Esophagus squamous epithelium (tissue), 5 donors: ENCODE results near the gene ZNF638. TPM values are rescaled to one million over a fixed set of nuclear protein-coding genes. Genes with fewer than 3 reads are reported as not detected.

ENCODE experiments used
- DNase-seq: peaks from one replicate; lab custom pipeline; 2025; lab: John Stamatoyannopoulos, UW
- H3K27ac ChIP-seq, 4 donors: fragments of 200-600 bp; sonication (generic); one replicate each; pipeline ENCODE4 v1.5.1; 2016 to 2019; ENCODE audit warnings: mild to moderate bottlenecking in 1 of 4
- H3K27me3 ChIP-seq, 4 donors: fragments of 200-600 bp; sonication (generic); 1 replicate in 3 of 4; 2 replicates in 1 of 4; pipeline versions ENCODE4 v1.5.1 to v1.6.0; 2017 to 2021; ENCODE audit warnings: antibody characterized with exemption in 1 of 4
- H3K36me3 ChIP-seq, 3 donors: fragments of 200-600 bp; sonication (generic); one replicate each; pipeline ENCODE4 v1.5.1; 2016 to 2019
- H3K4me1 ChIP-seq, 3 donors: fragments of 200-600 bp; sonication (generic); one replicate each; pipeline ENCODE4 v1.5.1; 2017 to 2019
- H3K4me3 ChIP-seq, 4 donors: fragments of 200-600 bp; sonication (generic); 1 replicate in 3 of 4; 2 replicates in 1 of 4; pipeline ENCODE4 v1.5.1; 2016 to 2019; ENCODE audit warnings: mild to moderate bottlenecking in 2 of 4, moderate library complexity in 1 of 4
- H3K9me3 ChIP-seq, 3 donors: fragments of 200-600 bp; sonication (generic); one replicate each; pipeline ENCODE4 v1.5.1; 2016 to 2019
- POLR2A ChIP-seq, 4 donors: fragments of 450-650 bp; IDR thresholded peaks; one replicate each; pipeline ENCODE4 v1.6.1; 2017; ENCODE audit warnings: antibody characterized with exemption in 4 of 4, mild to moderate bottlenecking in 4 of 4, moderate library complexity in 3 of 4
- WGBS, 2 donors: methylation state at CpG; one replicate each; pipeline ENCODE4 v1.1.5; 2018; 5-methylcytosine and 5-hydroxymethylcytosine counted together
- intact Hi-C: fragments of 100-400 bp; cut with DNase I; formaldehyde crosslinking; loops from one replicate; pipeline ENCODE4 v1.15.0; 2022
- total RNA-seq, 4 donors: library from RNA; depleted of rRNA; stranded (reverse); fragments of >200 nt; gene quantifications; one replicate each; pipeline ENCODE4 v1.1.0, GENCODE V29; 2016
- TF ChIP-seq, protein P1 (sequence below), 6 experiments: fragments of 450-650 bp in 4 of 6; fragments of 200-600 bp in 2 of 6; sonication (generic) in 2 of 6; IDR thresholded peaks; one replicate each; pipeline ENCODE4 v1.5.1; 2016 to 2019; ENCODE audit warnings: antibody characterized with exemption in 6 of 6, mild to moderate bottlenecking in 4 of 6, moderate library complexity in 4 of 6
- donor health status: DM: yes; HTN: yes; CAD: no.

Gene ZNF638
- total RNA-seq, 4 donors from 2014 or later: 67.3 to 133 (median 79.2) TPM

DNA sequence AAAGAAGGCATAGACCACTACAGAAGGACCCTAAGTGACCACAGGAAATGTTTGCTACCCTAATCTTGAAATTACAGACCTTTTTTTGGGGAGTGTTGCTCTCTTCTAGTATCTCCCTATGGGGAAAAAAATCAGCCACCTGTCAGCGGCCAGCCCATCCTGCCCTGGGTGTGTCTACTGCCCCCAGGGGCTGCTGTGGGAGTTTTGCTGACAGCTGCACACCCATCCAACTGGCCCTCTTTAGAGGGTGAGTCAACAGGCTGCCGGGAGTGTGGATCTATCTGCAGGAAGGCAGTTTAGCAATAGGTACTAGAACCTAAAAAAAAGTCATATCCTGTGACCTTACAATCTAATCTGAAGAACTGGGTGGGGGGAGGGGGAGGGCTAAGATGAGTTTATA lies 121.0 kb downstream of the ZNF638 start:
- WGBS, 2 donors: 0 to 4% methylated on average over 2 of the region's 2 CpGs
- H3K27me3 ChIP-seq: peaks cover 0 to 35% (median 0%) of the 10 kb centered on the region in 4 donors
- peak overlapping the region in 2 of 4 donors; percentile 62 to 69 for H3K27ac ChIP-seq
- no peak overlapping the region for H3K4me3 ChIP-seq
- TF ChIP-seq POLR2A (IDR thresholded peaks at IDR 0.05): no peak
- TF ChIP-seq, protein P1, sequence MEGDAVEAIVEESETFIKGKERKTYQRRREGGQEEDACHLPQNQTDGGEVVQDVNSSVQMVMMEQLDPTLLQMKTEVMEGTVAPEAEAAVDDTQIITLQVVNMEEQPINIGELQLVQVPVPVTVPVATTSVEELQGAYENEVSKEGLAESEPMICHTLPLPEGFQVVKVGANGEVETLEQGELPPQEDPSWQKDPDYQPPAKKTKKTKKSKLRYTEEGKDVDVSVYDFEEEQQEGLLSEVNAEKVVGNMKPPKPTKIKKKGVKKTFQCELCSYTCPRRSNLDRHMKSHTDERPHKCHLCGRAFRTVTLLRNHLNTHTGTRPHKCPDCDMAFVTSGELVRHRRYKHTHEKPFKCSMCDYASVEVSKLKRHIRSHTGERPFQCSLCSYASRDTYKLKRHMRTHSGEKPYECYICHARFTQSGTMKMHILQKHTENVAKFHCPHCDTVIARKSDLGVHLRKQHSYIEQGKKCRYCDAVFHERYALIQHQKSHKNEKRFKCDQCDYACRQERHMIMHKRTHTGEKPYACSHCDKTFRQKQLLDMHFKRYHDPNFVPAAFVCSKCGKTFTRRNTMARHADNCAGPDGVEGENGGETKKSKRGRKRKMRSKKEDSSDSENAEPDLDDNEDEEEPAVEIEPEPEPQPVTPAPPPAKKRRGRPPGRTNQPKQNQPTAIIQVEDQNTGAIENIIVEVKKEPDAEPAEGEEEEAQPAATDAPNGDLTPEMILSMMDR (IDR thresholded peaks at IDR 0.05): peak in 1 of 6 experiments; percentile 17
- no peak for DNase-seq
- H3K9me3 ChIP-seq: no peaks in the 10 kb centered on the region
- H3K36me3 ChIP-seq: no peaks in the 10 kb centered on the region
- H3K4me1 ChIP-seq: peaks cover 11 to 53% (median 36%) of the 10 kb centered on the region in 3 donors
- intact Hi-C loops: no loop called here

DNA sequence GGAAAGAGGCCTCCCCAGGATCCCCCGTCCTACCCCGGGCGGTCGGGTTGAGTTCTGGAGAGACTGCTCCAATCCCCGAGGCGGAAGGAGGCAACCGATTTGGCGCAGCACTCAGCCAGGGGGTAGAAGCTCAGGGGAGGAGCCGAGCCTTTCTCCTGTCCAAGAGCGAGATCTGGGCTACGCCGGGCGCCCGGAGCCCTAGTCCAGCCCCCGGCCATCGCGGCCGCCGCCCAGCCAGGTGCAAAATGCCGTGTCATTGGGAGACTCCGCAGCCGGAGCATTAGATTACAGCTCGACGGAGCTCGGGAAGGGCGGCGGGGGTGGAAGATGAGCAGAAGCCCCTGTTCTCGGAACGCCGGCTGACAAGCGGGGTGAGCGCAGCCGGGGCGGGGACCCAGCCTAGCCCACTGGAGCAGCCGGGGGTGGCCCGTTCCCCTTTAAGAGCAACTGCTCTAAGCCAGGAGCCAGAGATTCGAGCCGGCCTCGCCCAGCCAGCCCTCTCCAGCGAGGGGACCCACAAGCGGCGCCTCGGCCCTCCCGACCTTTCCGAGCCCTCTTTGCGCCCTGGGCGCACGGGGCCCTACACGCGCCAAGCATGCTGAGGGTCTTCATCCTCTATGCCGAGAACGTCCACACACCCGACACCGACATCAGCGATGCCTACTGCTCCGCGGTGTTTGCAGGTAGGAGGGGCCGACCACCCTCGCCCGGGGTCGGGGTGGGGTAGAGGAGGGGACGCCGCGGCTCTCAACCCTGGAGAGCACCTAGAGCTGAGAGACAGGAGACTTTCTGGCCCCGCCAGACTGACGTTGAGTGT lies 122.0 kb downstream of the ZNF638 start, which contains the start of gene DYSF:
Gene DYSF (plus strand): TSS at position 158 of the 817 bp plus-strand sequence.
- H3K4me3 ChIP-seq: peak within 1 kb of the TSS; percentile 41 to 76 (median 54)
- H3K9me3 ChIP-seq: no peaks in the 10 kb centered on the region
- intact Hi-C loops: no loop called here
- TF ChIP-seq, protein P1 (IDR thresholded peaks at IDR 0.05): no peak
- WGBS, 2 donors: 1% methylated on average over 24 of the region's 66 CpGs; no CpG with 5 or more reads in 1 of the 2 donors
- DNase-seq: no peak
- H3K4me1 ChIP-seq: peaks cover 11 to 61% (median 36%) of the 10 kb centered on the region in 3 donors
- H3K27me3 ChIP-seq: peaks cover 0 to 35% (median 0%) of the 10 kb centered on the region in 4 donors
- no peaks in the 10 kb centered on the region for H3K36me3 ChIP-seq
- H3K27ac ChIP-seq: peak within 1 kb of the TSS; percentile 52 to 82 (median 66)

DNA sequence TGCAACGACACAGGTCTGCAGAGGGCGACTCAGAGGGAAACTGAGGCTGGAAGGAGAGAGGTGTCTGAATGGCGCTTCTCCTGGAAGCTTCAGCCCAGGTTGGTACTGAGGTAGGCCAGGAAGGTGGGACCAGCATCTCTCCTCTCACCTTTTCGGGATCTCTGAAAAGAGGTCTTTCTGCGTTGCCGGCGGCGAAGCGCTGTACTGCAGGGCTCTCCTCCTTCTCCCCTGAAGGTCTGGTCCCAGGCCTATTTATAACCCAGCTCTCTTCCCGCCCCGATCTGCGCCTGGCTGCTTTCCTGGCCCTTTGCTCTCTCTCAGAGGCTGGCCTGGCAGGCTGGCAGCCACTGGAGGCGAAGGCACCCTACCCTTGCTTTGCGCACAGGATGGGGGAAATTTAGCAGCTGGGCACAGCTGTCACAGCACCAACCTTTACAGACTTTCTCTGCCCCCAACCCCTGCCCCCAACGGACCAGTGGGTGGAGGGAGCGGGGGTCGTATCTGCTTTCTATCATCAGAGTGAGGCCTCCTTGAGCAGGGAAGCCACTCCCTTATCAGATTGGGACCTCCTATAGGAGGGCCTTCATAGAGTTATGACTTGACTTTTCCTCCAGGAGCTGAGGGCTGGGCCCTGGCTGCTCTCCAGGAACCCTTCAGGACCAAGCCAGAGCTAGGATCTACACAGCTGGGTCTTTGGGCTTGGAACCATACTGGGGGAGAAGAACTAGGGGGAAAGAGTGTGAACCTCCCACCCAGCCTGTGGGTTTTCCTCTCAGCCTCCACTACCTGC lies 122.8 kb downstream of the ZNF638 start:
- Histone ChIP-seq H3K27me3 (peaks cover 0 to 35% (median 0%) of the 10 kb centered on the region in 4 donors), H3K4me3 (peak overlapping the region; percentile 41 to 76 (median 54)), H3K36me3 (no peaks in the 10 kb centered on the region), H3K27ac (peak overlapping the region; percentile 52 to 82 (median 66)), H3K9me3 (no peaks in the 10 kb centered on the region), H3K4me1 (peaks cover 11 to 61% (median 36%) of the 10 kb centered on the region in 3 donors)
- peak in 2 of 4 donors; percentile 8 to 25 for TF ChIP-seq POLR2A (IDR thresholded peaks at IDR 0.05)
- TF ChIP-seq, protein P1 (IDR thresholded peaks at IDR 0.05): peak in 1 of 6 experiments; percentile 17
- 36 to 38% methylated on average over 7 to 10 of the region's 17 CpGs for WGBS, 2 donors
- DNase-seq: no peak
- intact Hi-C loops: no loop called here

DNA sequence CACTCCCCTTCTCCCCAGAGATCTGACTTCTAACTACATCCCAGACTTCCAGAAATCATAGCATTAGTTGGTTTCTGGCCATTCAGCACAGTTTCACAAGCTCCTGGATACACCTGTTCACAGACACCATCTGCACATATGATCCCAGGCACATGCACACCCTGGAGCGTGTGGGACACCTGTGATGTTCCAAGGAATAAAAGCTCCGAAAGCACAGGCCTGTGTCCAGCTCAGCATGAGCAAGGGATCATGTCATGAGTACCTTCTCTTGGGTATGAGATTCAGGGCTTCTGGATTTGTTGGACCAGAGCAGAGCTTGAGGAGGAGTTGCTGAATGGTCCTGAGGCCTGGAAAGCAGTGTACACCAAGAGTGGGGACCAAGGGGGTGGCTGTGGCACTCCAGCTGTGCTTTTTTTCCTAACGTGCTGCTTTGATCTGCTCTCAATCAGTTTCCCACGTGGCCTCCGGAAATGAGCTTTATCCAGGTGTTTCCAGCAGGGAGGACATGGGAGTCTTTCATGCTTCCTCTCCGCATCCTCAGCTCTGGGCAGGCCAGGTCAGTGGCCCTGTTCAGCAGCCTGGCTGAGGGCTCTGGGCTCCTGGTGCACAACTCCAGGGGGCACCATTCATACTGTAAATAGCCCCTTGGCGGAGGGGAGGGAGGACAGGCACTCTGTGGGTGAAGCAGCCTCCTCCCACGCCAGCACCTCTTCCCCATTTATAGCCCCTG lies 123.6 kb downstream of the ZNF638 start:
- intact Hi-C loops: no loop called here
- H3K27ac ChIP-seq: peak overlapping the region; percentile 29 to 82 (median 66)
- peaks cover 11 to 69% (median 36%) of the 10 kb centered on the region in 3 donors for H3K4me1 ChIP-seq
- DNase-seq: no peak
- H3K36me3 ChIP-seq: no peaks in the 10 kb centered on the region
- H3K9me3 ChIP-seq: no peaks in the 10 kb centered on the region
- WGBS, 2 donors: 74 to 82% methylated on average over 5 to 6 of the region's 8 CpGs
- TF ChIP-seq POLR2A (IDR thresholded peaks at IDR 0.05): no peak
- TF ChIP-seq, protein P1 (IDR thresholded peaks at IDR 0.05): no peak
- no peak overlapping the region for H3K4me3 ChIP-seq
- peaks cover 0 to 35% (median 0%) of the 10 kb centered on the region in 4 donors for H3K27me3 ChIP-seq
